ENCODE data around the gene KHK.

KHK gene

GRCh38 chr2:27126252-27126710, 39.7 kb downstream of the KHK start:
- TF ChIP-seq CTCF (IDR thresholded peaks at IDR 0.05; ENCODE audit: borderline replicate concordance, insufficient read depth, low read depth, low read length): no peak
- H3K4me3 ChIP-seq (ENCODE audit: low read depth, low read length): no peak overlapping the region

GRCh38 chr2:27127883-27128667, 41.5 kb downstream of the KHK start:
- no peak overlapping the region for H3K4me3 ChIP-seq (ENCODE audit: low read depth, low read length)
- no peak for TF ChIP-seq CTCF (IDR thresholded peaks at IDR 0.05; ENCODE audit: borderline replicate concordance, insufficient read depth, low read depth, low read length)

- TF ChIP-seq CTCF (IDR thresholded peaks at IDR 0.05; ENCODE audit: borderline replicate concordance, insufficient read depth, low read depth, low read length): no peak
- H3K4me3 ChIP-seq (ENCODE audit: low read depth, low read length): no peak overlapping the region
These were observed 42.3 kb downstream of the KHK start for GRCh38 chr2:27128668-27129571.

- TF ChIP-seq CTCF (IDR thresholded peaks at IDR 0.05; ENCODE audit: borderline replicate concordance, insufficient read depth, low read depth, low read length): no peak
- no peak overlapping the region for H3K4me3 ChIP-seq (ENCODE audit: low read depth, low read length)
These were observed 43.8 kb downstream of the KHK start for GRCh38 chr2:27130396-27130795.

- no peak overlapping the region for H3K4me3 ChIP-seq (ENCODE audit: low read depth, low read length)
- TF ChIP-seq CTCF (IDR thresholded peaks at IDR 0.05; ENCODE audit: borderline replicate concordance, insufficient read depth, low read depth, low read length): no peak
These were observed 44.9 kb downstream of the KHK start for GRCh38 chr2:27131429-27131828.

GRCh38 chr2:27133195-27133875, 46.8 kb downstream of the KHK start:
- no peak for TF ChIP-seq CTCF (IDR thresholded peaks at IDR 0.05; ENCODE audit: borderline replicate concordance, insufficient read depth, low read depth, low read length)
- H3K4me3 ChIP-seq (ENCODE audit: low read depth, low read length): peak overlapping the region; percentile 82
